Aorta (tissue), 5 donors: ENCODE data around the gene PCGF3. TPM values are rescaled to one million over a fixed set of nuclear protein-coding genes. Genes with fewer than 3 reads are reported as not detected.
"Not testable (repeated sequence)": the region's sequence is repeated elsewhere in the genome, so short reads cannot be mapped to it uniquely, and the experiment has no call there.

Experiments
- ATAC-seq: fragments of 200-7000 bp; cut with Tn5 transposase; one replicate; pipeline ENCODE4 v1.9.1; 2022; ENCODE audit warnings: moderate library complexity; ENCODE audit not compliant: low FRiP score
- DNase-seq, 2 donors: peaks; one replicate each; pipeline ENCODE4 v3.0.0-alpha.2; 2020
- H3K27ac ChIP-seq, 2 donors: one replicate each; pipeline ENCODE4 v1.5.1; 2013; ENCODE audit warnings: low read length in 2 of 2, mild to moderate bottlenecking in 2 of 2, moderate library complexity in 2 of 2, control low read depth in 1 of 2, inconsistent platforms in 1 of 2, low read depth in 1 of 2
- H3K27me3 ChIP-seq, 2 donors: one replicate each; pipeline ENCODE4 v1.6.1; 2013; ENCODE audit warnings: control low read depth in 1 of 2, low read length in 1 of 2, mild to moderate bottlenecking in 1 of 2, moderate library complexity in 1 of 2; ENCODE audit not compliant: insufficient read depth in 2 of 2, control insufficient read depth in 1 of 2
- H3K36me3 ChIP-seq, 2 donors: one replicate each; pipeline ENCODE4 v1.6.1; 2013; ENCODE audit warnings: control low read depth in 1 of 2, low read length in 1 of 2, mild to moderate bottlenecking in 1 of 2; ENCODE audit not compliant: insufficient read depth in 2 of 2, control insufficient read depth in 1 of 2
- H3K4me1 ChIP-seq, 2 donors: one replicate each; pipeline ENCODE4 v1.6.1; 2013; ENCODE audit warnings: low read length in 2 of 2, control low read depth in 1 of 2, mild to moderate bottlenecking in 1 of 2, moderate library complexity in 1 of 2; ENCODE audit not compliant: insufficient read depth in 2 of 2, control insufficient read depth in 1 of 2
- H3K4me3 ChIP-seq, 2 donors: one replicate each; pipeline ENCODE4 v1.5.1; 2013; ENCODE audit warnings: low read length in 2 of 2, control low read depth in 1 of 2, mild to moderate bottlenecking in 1 of 2
- H3K9me3 ChIP-seq: one replicate; pipeline ENCODE4 v1.6.1; 2013; ENCODE audit warnings: mild to moderate bottlenecking, low read length; ENCODE audit not compliant: control insufficient read depth
- WGBS, 2 donors: extraction: QIAGEN DNeasy Blood & Tissue Kit; methylation state at CpG; one replicate each; pipeline ENCODE4 v1.1.7; 2013; 5-methylcytosine and 5-hydroxymethylcytosine counted together
- intact Hi-C, 2 donors: fragments of 100-400 bp; cut with DNase I; formaldehyde crosslinking; loops; one replicate each; pipeline versions ENCODE4 v1.14.2 to v1.15.0; 2022
- polyA plus RNA-seq, 2 donors: library from polyadenylated mRNA; stranded (reverse); fragments of 200-250 nt; gene quantifications; one replicate each; pipeline ENCODE4 v1.2.3, GENCODE V29; 2013
- total RNA-seq, 2 donors: library from RNA; stranded (reverse); fragmentation: NEBNext Ultra II Directional; extraction: Animal tissue kit (Norgen Biotek cat#: 25700); gene quantifications; one replicate each; pipeline ENCODE4 v1.2.1, GENCODE V29; 2021
- donor health status: healthy with polysubstance abuse.
- donor health status: Bipolar disorder and iron deficiency.
- donor health status: DM: no; HTN: no; CAD: no.
- donor health status: DM: no; HTN: no; CAD: no.
- donor health status: DM: yes; HTN: yes; CAD: no.

The PCGF3 gene
- total and polyA plus RNA-seq, 4 donors: 17.7 to 59.4 (median 37.0) TPM

DNA sequence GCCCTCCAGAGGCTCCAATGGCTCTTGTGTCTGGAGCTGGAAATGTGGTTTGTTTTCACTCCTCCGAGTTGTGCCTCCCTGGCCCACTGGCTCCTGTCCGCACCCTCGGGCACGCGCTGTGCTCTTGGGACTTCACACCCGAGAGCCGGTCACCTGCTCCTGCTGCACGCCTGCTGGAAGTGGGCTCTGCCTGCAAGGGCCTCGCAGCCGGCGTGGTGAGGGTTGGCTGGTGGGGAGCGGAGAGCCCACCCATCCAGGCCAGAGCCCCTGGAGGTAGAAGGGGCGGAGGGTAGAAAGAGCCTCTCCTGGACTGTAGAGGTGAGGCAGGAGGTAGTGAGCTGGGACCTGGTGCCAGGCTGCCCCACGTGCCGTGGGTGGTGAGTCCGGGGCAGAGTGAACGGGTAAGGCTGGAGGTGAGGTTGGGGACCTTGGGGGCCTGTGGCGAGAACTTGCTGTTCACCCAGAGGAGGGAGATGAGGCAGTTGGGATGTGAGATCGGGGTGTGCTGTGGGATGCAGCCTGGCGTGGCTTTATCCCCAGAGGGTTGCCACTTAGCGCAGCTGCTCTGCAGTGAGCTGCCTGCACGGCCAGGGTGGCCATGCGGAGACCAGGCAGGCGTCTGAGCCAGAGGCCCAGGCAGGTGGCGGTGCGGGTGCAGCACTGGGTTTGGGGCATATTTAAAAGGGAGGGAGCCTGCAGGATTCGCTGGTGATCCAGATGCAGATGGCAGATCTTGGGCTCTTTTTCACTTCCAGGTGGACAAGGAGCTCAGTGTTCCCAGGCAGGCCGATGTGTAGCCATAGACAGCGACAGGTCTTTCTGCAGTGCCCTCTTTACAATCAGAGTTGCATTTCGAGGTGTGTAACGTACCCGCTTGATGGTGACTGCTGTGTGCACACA, 48.8 kb downstream of the PCGF3 start:
- Histone ChIP-seq H3K27ac (no peak overlapping the region), H3K4me1 (no peaks in the 10 kb centered on the region), H3K9me3 (peaks cover 8% of the 10 kb centered on the region), H3K27me3 (no peaks in the 10 kb centered on the region), H3K4me3 (no peak overlapping the region), H3K36me3 (peaks cover 0 to 4% of the 10 kb centered on the region in 2 donors)
- intact Hi-C loops: no loop called here
- ATAC-seq: peak; percentile 8
- 93 to 94% methylated on average over 32 of the region's 32 CpGs for WGBS, 2 donors
- DNase-seq: no peak

DNA sequence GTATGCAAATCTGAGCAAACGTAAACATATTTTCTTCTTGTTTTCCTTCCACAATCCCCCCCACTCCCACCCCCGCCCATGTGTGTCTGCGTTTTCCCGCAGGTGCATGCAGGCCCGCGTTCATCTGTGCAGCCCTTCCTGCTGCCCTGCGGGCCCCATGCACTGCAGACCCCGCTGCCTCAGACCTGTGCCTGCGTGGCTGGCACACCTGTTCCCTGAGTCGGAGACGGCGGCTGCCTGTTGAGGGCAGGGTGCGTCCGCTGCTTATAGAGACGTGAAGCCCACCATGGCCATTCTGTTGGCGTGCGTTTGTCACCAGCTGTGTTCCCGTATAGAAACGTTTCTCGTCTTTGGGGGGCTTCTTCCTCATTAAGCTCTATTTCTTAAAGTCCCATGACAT, 51.5 kb downstream of the PCGF3 start:
- Histone ChIP-seq H3K27me3 (no peaks in the 10 kb centered on the region), H3K9me3 (peaks cover 13% of the 10 kb centered on the region), H3K4me3 (no peak overlapping the region), H3K4me1 (no peaks in the 10 kb centered on the region), H3K36me3 (peaks cover 0 to 10% of the 10 kb centered on the region in 2 donors), H3K27ac (no peak overlapping the region)
- ATAC-seq (no peak), DNase-seq (no peak)
- WGBS, 2 donors: 92 to 95% methylated on average over 20 of the region's 20 CpGs
- intact Hi-C loops: no loop called here

DNA sequence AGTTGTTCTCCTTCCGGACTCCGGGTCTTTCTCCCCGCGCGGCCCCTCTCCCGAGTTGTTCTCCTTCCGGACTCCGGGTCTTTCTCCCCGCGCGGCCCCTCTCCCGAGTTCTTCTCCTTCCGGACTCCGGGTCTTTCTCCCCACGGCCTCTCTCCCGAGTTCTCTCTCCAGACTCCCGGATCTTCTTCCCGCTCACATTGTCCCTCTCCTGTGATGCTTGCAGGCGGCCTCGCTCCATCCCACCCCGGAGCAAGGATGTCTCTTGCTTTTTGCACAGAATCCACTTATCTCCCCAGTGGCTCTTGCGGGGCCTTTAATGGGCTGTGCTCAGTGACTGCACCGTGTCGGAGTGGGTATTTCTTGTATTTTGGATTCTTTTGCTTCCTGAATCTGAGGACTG, 54.2 kb downstream of the PCGF3 start:
- intact Hi-C loops, DNase-seq, H3K27me3 ChIP-seq, H3K4me3 ChIP-seq, H3K27ac ChIP-seq, H3K36me3 ChIP-seq, H3K4me1 ChIP-seq, ATAC-seq: not testable (repeated sequence)
- WGBS, 2 donors: 85 to 86% methylated on average over 13 to 18 of the region's 24 CpGs
- H3K9me3 ChIP-seq: peaks cover 11% of the 10 kb centered on the region

DNA sequence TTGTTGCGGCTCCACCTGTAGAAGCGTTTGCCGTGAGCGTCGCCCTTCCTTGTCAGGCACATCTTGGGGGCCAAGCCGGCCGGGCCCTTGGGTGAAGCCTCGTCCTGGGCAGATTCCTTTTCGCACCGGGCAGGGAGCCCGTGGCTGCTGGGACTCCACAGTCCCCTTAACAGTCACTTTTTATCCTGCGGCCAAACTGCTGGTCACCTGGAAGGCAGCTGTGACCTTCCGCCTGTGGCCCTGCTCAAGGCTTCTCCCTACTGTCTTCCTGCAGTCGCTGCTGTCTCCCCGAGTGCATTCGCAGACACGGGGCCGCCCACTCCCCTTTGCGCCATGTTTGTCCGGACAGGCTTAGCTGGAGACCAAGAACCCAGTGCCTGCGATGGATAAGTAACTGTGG, 55.0 kb downstream of the PCGF3 start:
- WGBS, 2 donors: 97% methylated on average over 21 of the region's 21 CpGs
- H3K27ac ChIP-seq: no peak overlapping the region
- peaks cover 7 to 10% of the 10 kb centered on the region in 2 donors for H3K36me3 ChIP-seq
- no peaks in the 10 kb centered on the region for H3K27me3 ChIP-seq
- no peak for ATAC-seq
- H3K4me1 ChIP-seq: no peaks in the 10 kb centered on the region
- H3K9me3 ChIP-seq: peaks cover 12% of the 10 kb centered on the region
- H3K4me3 ChIP-seq: no peak overlapping the region
- intact Hi-C loops: no loop called here
- no peak for DNase-seq

DNA sequence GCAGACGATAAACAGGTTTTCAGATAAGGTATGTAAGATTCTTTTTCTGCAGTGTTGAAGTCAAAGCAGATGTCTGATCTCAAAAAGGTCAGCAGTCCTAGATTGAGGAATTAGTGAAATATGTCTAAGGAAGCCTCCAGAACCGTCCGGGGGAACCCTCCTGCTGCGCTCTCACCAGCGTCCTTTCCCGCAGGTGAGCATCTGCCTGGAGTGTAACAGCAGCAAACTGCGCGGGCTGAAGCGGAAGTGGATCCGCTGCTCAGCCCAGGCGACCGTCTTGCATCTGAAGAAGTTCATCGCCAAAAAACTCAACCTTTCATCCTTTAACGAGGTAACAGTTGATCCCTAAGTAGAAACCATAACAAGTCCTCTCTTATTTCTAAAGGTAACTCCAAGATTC, 55.5 kb downstream of the PCGF3 start:
- intact Hi-C loops: no loop called here
- no peak overlapping the region for H3K4me3 ChIP-seq
- no peaks in the 10 kb centered on the region for H3K4me1 ChIP-seq
- no peaks in the 10 kb centered on the region for H3K27me3 ChIP-seq
- ATAC-seq (no peak), DNase-seq (no peak)
- no peak overlapping the region for H3K27ac ChIP-seq
- H3K9me3 ChIP-seq: peaks cover 15% of the 10 kb centered on the region
- H3K36me3 ChIP-seq: peaks cover 7 to 13% of the 10 kb centered on the region in 2 donors
- WGBS, 2 donors: 97% methylated on average over 14 of the region's 14 CpGs

DNA sequence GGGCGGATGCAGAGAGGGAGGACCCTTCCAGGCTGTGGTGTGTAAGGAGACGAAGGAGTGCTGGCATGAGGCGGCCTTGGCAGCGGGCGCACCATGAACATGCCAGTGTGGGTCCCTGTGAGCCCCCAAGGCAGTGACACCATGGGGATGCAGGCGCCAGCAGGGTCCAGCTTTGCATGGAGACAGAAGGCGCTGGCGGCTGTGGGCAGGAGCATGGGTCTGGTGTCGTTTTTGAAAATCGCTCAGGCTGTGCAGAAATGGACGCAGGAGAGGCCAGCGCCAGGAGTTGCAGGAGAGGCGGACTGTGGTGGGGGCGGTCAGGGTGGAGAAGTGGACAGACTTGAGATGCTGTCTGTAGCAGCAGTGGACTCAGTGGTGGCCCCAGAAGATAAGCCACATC, 56.1 kb downstream of the PCGF3 start:
- Histone ChIP-seq H3K9me3 (peaks cover 16% of the 10 kb centered on the region), H3K36me3 (peaks cover 10 to 14% of the 10 kb centered on the region in 2 donors), H3K27me3 (no peaks in the 10 kb centered on the region), H3K4me1 (no peaks in the 10 kb centered on the region), H3K27ac (no peak overlapping the region), H3K4me3 (no peak overlapping the region)
- no peak for DNase-seq
- intact Hi-C loops: no loop called here
- no peak for ATAC-seq
- 97 to 98% methylated on average over 14 of the region's 14 CpGs for WGBS, 2 donors

DNA sequence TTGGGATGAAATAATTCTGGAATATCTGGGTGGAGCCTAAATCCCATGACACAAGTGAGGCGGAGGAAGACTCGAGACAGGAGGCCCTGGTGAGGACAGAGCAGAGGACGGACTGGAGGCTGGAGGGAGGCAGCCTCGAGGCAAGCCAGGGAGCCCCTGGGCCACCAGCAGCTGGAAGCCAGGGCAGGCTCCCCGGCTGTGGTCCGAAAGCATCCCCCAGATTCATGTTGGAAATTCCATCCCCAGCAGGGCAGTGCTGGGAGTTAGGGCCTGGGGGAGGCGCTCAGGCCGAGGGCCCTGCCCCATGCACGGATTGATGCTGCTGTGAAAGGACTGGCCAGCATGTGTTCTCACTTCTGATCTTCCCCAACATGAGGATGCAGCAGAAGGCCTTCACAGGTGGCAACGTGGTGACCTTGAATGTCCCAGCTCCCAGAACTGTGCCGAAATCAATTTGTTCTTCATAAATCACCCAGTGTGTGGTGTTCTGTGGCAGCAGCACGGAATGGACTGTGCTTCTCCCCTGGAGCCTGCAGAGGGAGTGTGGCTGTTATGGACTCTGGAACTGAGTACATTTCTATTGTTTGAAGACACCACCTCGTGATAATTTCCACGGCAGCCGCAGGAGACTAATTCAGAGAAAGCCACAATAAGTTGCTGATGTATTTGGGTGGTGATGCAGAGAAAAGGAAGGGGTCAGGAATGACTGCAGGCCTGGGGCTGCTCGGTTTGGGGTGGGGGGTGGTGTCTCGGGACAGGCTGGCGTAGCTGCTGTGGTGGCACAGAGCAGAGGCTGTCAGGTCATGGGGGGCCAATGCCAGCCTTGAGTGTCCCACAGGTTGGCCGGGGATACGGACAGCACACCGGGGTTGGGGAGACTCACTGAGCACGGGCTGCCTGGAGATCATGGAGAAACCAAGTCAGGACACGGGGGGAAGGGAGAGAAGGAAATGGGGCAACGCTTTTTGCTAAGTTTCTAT, 56.9 kb downstream of the PCGF3 start:
- no peak overlapping the region for H3K4me3 ChIP-seq
- intact Hi-C loops: no loop called here
- peaks cover 13 to 17% of the 10 kb centered on the region in 2 donors for H3K36me3 ChIP-seq
- 88 to 91% methylated on average over 24 of the region's 24 CpGs for WGBS, 2 donors
- no peak overlapping the region for H3K27ac ChIP-seq
- no peak for ATAC-seq
- no peaks in the 10 kb centered on the region for H3K4me1 ChIP-seq
- no peaks in the 10 kb centered on the region for H3K27me3 ChIP-seq
- peaks cover 17% of the 10 kb centered on the region for H3K9me3 ChIP-seq
- no peak for DNase-seq

DNA sequence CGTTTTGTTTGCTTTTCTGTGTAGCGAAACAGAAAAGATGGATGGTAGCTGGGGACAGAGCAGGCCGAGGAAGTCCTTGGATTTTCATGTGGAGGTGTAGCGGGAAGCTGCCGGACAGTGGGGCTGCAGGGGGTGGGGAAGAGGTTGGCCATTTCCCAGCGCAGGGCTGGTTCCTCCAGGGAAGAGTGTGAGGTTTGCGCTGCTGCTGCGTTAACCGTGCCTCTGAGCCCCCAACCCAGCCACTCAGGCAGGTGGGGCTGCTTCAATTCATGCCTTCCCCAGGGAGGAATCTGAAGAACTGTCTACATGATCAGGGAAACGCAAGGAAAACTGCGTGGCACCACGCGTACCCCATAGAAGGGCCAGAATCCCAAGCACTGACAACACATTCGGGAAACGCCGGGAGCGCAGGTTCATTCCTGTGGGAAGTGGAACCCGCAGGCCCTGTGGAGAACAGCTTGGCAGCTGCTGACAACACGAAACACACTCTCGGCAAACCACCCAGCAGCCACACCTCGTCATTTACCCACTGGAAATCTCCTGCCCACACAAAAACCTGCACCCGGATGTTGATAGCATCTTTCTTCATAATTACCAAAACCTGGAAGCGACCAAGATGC, 57.7 kb downstream of the PCGF3 start:
- ATAC-seq: no peak
- H3K27me3 ChIP-seq: no peaks in the 10 kb centered on the region
- no peak overlapping the region for H3K4me3 ChIP-seq
- H3K9me3 ChIP-seq: peaks cover 19% of the 10 kb centered on the region
- no peak overlapping the region for H3K27ac ChIP-seq
- H3K4me1 ChIP-seq: no peaks in the 10 kb centered on the region
- peaks cover 13 to 19% of the 10 kb centered on the region in 2 donors for H3K36me3 ChIP-seq
- WGBS, 2 donors: 89 to 92% methylated on average over 23 of the region's 23 CpGs
- no peak for DNase-seq
- intact Hi-C loops: no loop called here
